ENCODE data around the gene CCL8.

DNA sequence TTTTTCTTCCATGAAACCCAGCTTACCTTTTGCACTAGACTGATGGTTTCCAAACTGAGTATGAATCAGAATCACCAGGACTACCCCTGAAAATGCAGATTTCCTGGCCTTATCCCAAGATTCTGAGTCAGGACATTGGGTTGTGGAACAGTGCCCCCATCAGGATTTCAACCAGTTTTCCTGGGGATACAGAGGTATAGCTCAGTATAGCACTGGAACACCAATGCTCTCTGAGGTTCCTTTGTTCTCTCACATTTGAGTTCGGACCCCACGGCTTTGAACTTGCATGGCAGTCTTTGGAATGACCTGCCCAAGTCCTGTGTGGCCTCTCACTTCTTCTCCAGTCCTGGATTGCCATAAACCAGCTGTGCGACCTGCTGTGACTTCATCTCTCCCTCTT is 12.8 kb upstream of the CCL8 start:
- TF ChIP-seq FOXM1 (IDR thresholded peaks at IDR 0.05; ENCODE audit: borderline replicate concordance) (no peak), FOXK2 (IDR thresholded peaks at IDR 0.05) (no peak), CTBP1 (IDR thresholded peaks at IDR 0.05; ENCODE audit: borderline replicate concordance) (no peak), SP1 (IDR thresholded peaks at IDR 0.05) (no peak), L3MBTL2 (conservative IDR thresholded peaks at IDR 0.05) (no peak)
- TF ChIP-seq, protein P1, sequence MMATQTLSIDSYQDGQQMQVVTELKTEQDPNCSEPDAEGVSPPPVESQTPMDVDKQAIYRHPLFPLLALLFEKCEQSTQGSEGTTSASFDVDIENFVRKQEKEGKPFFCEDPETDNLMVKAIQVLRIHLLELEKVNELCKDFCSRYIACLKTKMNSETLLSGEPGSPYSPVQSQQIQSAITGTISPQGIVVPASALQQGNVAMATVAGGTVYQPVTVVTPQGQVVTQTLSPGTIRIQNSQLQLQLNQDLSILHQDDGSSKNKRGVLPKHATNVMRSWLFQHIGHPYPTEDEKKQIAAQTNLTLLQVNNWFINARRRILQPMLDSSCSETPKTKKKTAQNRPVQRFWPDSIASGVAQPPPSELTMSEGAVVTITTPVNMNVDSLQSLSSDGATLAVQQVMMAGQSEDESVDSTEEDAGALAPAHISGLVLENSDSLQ (IDR thresholded peaks at IDR 0.05), result no peak
